ENCODE measurements around the gene DNAJC30. TPM values are rescaled to one million over a fixed set of nuclear protein-coding genes. Genes with fewer than 3 reads are reported as not detected.

Gene DNAJC30
- total RNA-seq, 4 donors from 2014 or later: 1.9 to 26.7 (median 6.8) TPM

DNA sequence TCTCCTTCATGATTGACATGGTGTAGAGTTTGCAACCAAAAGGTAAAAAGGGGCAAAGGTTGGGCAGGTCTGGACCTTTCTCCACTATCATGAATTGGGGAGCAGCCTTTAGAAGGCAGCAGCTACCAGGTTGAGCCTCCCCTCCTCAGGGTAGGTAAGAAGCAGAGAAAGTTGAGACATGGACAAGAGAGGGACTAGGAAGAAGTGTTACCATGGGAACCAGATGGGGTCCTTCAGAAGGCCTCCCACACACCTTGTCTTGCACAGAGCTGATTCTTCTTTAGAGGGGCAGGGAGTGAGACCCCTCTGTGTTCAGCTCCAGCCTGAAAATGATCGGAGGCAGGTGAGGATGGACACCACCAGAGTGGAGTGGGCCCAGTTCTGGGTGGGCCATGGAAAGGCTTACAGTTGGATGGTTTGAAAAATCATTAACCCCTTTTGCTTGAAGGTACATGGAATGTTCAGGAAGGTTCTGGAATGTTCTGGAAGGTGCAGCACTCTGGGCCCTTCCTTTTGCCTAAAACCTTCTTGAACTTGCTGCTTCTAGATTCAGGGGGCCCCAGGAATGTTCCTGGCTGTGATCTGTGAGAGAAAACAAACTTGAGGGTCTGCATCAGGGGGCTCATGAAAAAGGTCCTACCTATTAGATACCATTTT is 8.7 kb downstream of the DNAJC30 start:
- H3K36me3 ChIP-seq: no peaks in the 10 kb centered on the region
- in situ Hi-C loops (cut with MboI; ENCODE audit: low pct_ligation_motif_present in 1 of 4, low pct_unique_long_range_greater_than_20kb in 1 of 4, low sequenced_read_pairs in 3 of 4): no loop called here
- no peaks in the 10 kb centered on the region for H3K9me3 ChIP-seq
- H3K4me3 ChIP-seq: no peak overlapping the region
- H3K27me3 ChIP-seq: no peaks in the 10 kb centered on the region
- intact Hi-C loops (cut with DNase I; ENCODE audit: low total_unique reads): no loop called here
- H3K27ac ChIP-seq: no peak overlapping the region
- DNase-seq: no peak
- TF ChIP-seq, protein P1, sequence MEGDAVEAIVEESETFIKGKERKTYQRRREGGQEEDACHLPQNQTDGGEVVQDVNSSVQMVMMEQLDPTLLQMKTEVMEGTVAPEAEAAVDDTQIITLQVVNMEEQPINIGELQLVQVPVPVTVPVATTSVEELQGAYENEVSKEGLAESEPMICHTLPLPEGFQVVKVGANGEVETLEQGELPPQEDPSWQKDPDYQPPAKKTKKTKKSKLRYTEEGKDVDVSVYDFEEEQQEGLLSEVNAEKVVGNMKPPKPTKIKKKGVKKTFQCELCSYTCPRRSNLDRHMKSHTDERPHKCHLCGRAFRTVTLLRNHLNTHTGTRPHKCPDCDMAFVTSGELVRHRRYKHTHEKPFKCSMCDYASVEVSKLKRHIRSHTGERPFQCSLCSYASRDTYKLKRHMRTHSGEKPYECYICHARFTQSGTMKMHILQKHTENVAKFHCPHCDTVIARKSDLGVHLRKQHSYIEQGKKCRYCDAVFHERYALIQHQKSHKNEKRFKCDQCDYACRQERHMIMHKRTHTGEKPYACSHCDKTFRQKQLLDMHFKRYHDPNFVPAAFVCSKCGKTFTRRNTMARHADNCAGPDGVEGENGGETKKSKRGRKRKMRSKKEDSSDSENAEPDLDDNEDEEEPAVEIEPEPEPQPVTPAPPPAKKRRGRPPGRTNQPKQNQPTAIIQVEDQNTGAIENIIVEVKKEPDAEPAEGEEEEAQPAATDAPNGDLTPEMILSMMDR (IDR thresholded peaks at IDR 0.05): no peak
- 76% methylated on average over 1 of the region's 1 CpG; no CpG with 5 or more reads in 1 of the 2 donors for WGBS, 2 donors (ENCODE audit: low coverage in 1 of 2)
- no peaks in the 10 kb centered on the region for H3K4me1 ChIP-seq

DNA sequence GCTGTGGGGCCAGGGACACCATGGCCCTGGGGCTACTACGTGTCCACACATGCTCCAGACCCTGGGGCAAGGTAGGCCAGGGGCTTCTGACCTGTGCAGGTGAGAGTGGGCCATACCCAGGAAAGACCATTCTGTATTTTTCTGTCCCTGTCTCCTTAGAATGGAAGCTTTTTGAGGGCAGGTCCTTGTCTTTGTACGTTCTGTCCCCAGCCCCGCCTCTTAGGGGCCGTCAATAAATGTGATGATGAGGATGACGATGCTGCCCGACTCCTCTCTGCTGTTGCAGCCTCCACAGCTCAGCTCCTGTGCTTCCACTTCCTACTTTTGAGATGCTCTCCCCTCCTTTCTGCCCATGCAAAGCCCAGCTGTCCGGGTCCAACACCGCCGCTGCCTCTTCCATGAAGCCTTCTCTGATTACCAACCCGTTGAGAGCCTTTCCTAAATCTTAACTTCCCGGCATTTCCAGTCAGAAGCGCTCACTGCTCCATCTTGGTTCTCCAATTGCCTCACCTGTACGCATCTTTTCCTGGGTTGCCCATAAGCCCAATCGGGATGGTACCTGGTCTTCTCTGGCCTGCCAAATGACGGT is 11.3 kb downstream of the DNAJC30 start:
- Histone ChIP-seq H3K36me3 (no peaks in the 10 kb centered on the region), H3K27ac (no peak overlapping the region), H3K4me1 (peaks cover 0 to 20% (median 14%) of the 10 kb centered on the region in 4 donors), H3K27me3 (peaks cover 14% of the 10 kb centered on the region), H3K9me3 (no peaks in the 10 kb centered on the region), H3K4me3 (no peak overlapping the region)
- intact Hi-C loops (cut with DNase I; ENCODE audit: low total_unique reads): no loop called here
- TF ChIP-seq EP300 (IDR thresholded peaks at IDR 0.05; ENCODE audit: low read depth): no peak
- TF ChIP-seq, protein P1 (IDR thresholded peaks at IDR 0.05): no peak
- TF ChIP-seq POLR2A (IDR thresholded peaks at IDR 0.05): no peak
- TF ChIP-seq POLR2AphosphoS5 (IDR thresholded peaks at IDR 0.05): no peak
- in situ Hi-C loops (cut with MboI; ENCODE audit: low pct_ligation_motif_present in 1 of 4, low pct_unique_long_range_greater_than_20kb in 1 of 4, low sequenced_read_pairs in 3 of 4): no loop called here
- WGBS, 2 donors (ENCODE audit: low coverage in 1 of 2): 85 to 90% methylated on average over 13 to 15 of the region's 15 CpGs
- DNase-seq: no peak

DNA sequence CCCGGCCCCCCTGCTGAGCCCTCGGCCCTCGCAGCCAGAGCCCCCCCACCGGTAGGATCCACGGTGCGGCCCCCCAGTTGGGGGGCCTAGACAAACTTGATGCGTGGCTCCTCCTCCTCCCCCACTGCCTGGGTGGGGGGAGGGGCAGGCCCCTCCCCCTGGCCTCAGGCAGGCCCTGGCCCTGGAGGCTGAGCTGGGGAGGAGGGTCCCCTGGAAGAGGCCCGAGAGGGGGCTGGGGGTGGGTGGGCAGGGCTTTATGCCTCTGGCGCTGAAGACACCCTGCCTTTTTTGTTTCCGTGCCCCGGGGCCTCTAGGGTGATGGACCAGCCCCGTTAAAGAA is 12.0 kb downstream of the DNAJC30 start:
- Histone ChIP-seq H3K4me3 (no peak overlapping the region), H3K9me3 (no peaks in the 10 kb centered on the region), H3K27me3 (peaks cover 14% of the 10 kb centered on the region), H3K4me1 (peaks cover 0 to 20% (median 14%) of the 10 kb centered on the region in 4 donors), H3K36me3 (no peaks in the 10 kb centered on the region), H3K27ac (no peak overlapping the region)
- in situ Hi-C loops (cut with MboI; ENCODE audit: low pct_ligation_motif_present in 1 of 4, low pct_unique_long_range_greater_than_20kb in 1 of 4, low sequenced_read_pairs in 3 of 4): no loop called here
- DNase-seq: no peak
- intact Hi-C loops (cut with DNase I; ENCODE audit: low total_unique reads): no loop called here
- 52% methylated on average over 3 of the region's 12 CpGs; no CpG with 5 or more reads in 1 of the 2 donors for WGBS, 2 donors (ENCODE audit: low coverage in 1 of 2)
- TF ChIP-seq, protein P1 (IDR thresholded peaks at IDR 0.05): no peak
- no peak for TF ChIP-seq EP300 (IDR thresholded peaks at IDR 0.05; ENCODE audit: low read depth)
- no peak for TF ChIP-seq POLR2A (IDR thresholded peaks at IDR 0.05)

DNA sequence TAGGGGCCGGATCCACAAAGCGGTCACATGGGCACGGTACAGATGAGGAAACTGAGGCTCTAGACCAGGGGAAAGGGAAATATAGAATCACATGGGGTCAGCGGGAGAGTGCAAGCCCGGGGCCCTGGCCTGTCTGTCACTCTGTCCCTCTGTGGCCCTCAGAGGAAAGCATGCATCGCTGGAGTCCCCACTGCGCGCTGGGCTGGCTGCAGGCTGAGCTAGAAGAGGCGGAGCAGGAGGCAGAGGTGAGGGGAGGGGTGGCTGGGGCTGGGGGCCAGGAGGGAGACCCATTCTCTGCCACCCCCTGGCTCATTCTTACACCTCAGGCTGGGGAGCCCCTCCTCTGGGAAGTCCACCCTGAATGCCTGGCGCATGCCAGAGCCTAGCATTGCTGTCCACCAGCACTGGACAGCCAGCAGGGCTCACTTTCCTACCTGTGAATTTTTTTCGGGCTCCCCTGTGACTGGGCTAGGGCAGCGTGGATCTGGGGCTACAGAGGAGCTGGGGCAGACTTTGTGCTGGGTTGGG is 13.3 kb downstream of the DNAJC30 start:
- Histone ChIP-seq H3K27me3 (peaks cover 14% of the 10 kb centered on the region), H3K4me1 (peaks cover 3 to 26% (median 20%) of the 10 kb centered on the region in 4 donors), H3K27ac (no peak overlapping the region), H3K4me3 (no peak overlapping the region), H3K9me3 (no peaks in the 10 kb centered on the region), H3K36me3 (no peaks in the 10 kb centered on the region)
- no peak for DNase-seq
- TF ChIP-seq, protein P1 (IDR thresholded peaks at IDR 0.05): no peak
- TF ChIP-seq POLR2A (IDR thresholded peaks at IDR 0.05) (no peak), POLR2AphosphoS5 (IDR thresholded peaks at IDR 0.05) (no peak), EP300 (IDR thresholded peaks at IDR 0.05; ENCODE audit: low read depth) (no peak)
- intact Hi-C loops (cut with DNase I; ENCODE audit: low total_unique reads) (loop anchor here (10.0 kb wide), 1 partner anchor 65 kb away; no protein-coding TSS in a partner anchor), in situ Hi-C loops (cut with MboI; ENCODE audit: low pct_ligation_motif_present in 1 of 4, low pct_unique_long_range_greater_than_20kb in 1 of 4, low sequenced_read_pairs in 3 of 4) (loop anchor here in 1 of 4 donors (10.0 kb wide), 1 partner anchor 55 kb away; no protein-coding TSS in a partner anchor)
- WGBS, 2 donors (ENCODE audit: low coverage in 1 of 2): 61 to 85% methylated on average over 6 to 12 of the region's 12 CpGs

Data from transverse colon (tissue), 4 donors.